ENCODE results near the gene SART3. TPM values are rescaled to one million over a fixed set of nuclear protein-coding genes. Genes with fewer than 3 reads are reported as not detected.

The SART3 gene
- total RNA-seq, 4 donors from 2014 or later, result 46.1 to 77.0 (median 62.8) TPM

GRCh38 chr12:108483213-108484059, 77.5 kb downstream of the SART3 start:
- Histone ChIP-seq H3K27me3 (peaks cover 28% of the 10 kb centered on the region), H3K4me1 (peaks cover 4% of the 10 kb centered on the region), H3K27ac (no peak overlapping the region), H3K9me3 (no peaks in the 10 kb centered on the region), H3K36me3 (no peaks in the 10 kb centered on the region), H3K4me3 (no peak overlapping the region)
- 50% methylated on average over 6 of the region's 6 CpGs for WGBS
- no peak for TF ChIP-seq POLR2A (IDR thresholded peaks at IDR 0.05)
- TF ChIP-seq EP300 (IDR thresholded peaks at IDR 0.05), result no peak
- no peak for TF ChIP-seq CTCF (IDR thresholded peaks at IDR 0.05)
- TF ChIP-seq POLR2AphosphoS5 (IDR thresholded peaks at IDR 0.05), result no peak
- DNase-seq (ENCODE audit: low spot score in 2 of 2), result no peak

GRCh38 chr12:108482717-108483212, 78.2 kb downstream of the SART3 start:
- Histone ChIP-seq H3K27me3 (peaks cover 28% of the 10 kb centered on the region), H3K36me3 (no peaks in the 10 kb centered on the region), H3K4me3 (no peak overlapping the region), H3K9me3 (no peaks in the 10 kb centered on the region), H3K4me1 (peaks cover 4% of the 10 kb centered on the region), H3K27ac (no peak overlapping the region)
- WGBS, result 53% methylated on average over 11 of the region's 11 CpGs
- TF ChIP-seq POLR2AphosphoS5 (IDR thresholded peaks at IDR 0.05) (no peak), POLR2A (IDR thresholded peaks at IDR 0.05) (no peak), EP300 (IDR thresholded peaks at IDR 0.05) (no peak), CTCF (IDR thresholded peaks at IDR 0.05) (no peak)
- DNase-seq (ENCODE audit: low spot score in 2 of 2), result no peak

GRCh38 chr12:108479364-108480070, 81.5 kb downstream of the SART3 start:
- WGBS, result 82% methylated on average over 6 of the region's 6 CpGs
- peaks cover 4% of the 10 kb centered on the region for H3K4me1 ChIP-seq
- no peak overlapping the region for H3K27ac ChIP-seq
- peaks cover 31% of the 10 kb centered on the region for H3K27me3 ChIP-seq
- DNase-seq (ENCODE audit: low spot score in 2 of 2), result no peak
- H3K9me3 ChIP-seq, result no peaks in the 10 kb centered on the region
- TF ChIP-seq POLR2A (IDR thresholded peaks at IDR 0.05) (no peak), CTCF (IDR thresholded peaks at IDR 0.05) (no peak), EP300 (IDR thresholded peaks at IDR 0.05) (no peak), POLR2AphosphoS5 (IDR thresholded peaks at IDR 0.05) (no peak)
- no peak overlapping the region for H3K4me3 ChIP-seq
- H3K36me3 ChIP-seq, result no peaks in the 10 kb centered on the region

- TF ChIP-seq POLR2A (IDR thresholded peaks at IDR 0.05) (no peak), EP300 (IDR thresholded peaks at IDR 0.05) (no peak), CTCF (IDR thresholded peaks at IDR 0.05) (no peak), POLR2AphosphoS5 (IDR thresholded peaks at IDR 0.05) (no peak)
- 66% methylated on average over 8 of the region's 8 CpGs for WGBS
Observed at GRCh38 chr12:108478611-108479206, 82.3 kb downstream of the SART3 start.

More at GRCh38 chr12:108478611-108479206, 82.3 kb downstream of the SART3 start:
- Histone ChIP-seq H3K4me1 (peaks cover 3% of the 10 kb centered on the region), H3K27me3 (peaks cover 39% of the 10 kb centered on the region), H3K4me3 (no peak overlapping the region), H3K36me3 (no peaks in the 10 kb centered on the region), H3K9me3 (no peaks in the 10 kb centered on the region), H3K27ac (no peak overlapping the region)
- no peak for DNase-seq (ENCODE audit: low spot score in 2 of 2)
